Liver (tissue), 9 donors: ENCODE data around the gene PTTG1IP. TPM values are rescaled to one million over a fixed set of nuclear protein-coding genes. Genes with fewer than 3 reads are reported as not detected.

Source experiments
- DNase-seq: peaks from one replicate; pipeline ENCODE4 v3.0.0-alpha.2; 2017; ENCODE audit warnings: low spot score
- H3K27ac ChIP-seq, 2 donors: one replicate each; pipeline ENCODE4 v1.7.0; 2013; ENCODE audit warnings: inconsistent platforms in 2 of 2, low read length in 2 of 2, control low read depth in 1 of 2, low read depth in 1 of 2, mild to moderate bottlenecking in 1 of 2
- H3K27me3 ChIP-seq, 4 donors: one replicate each; pipeline versions ENCODE4 v1.6.1 to v1.7.0; 2013; ENCODE audit warnings: low read length in 3 of 4, inconsistent platforms in 1 of 4, mild to moderate bottlenecking in 1 of 4, moderate library complexity in 1 of 4; ENCODE audit not compliant: control insufficient read depth in 4 of 4, insufficient read depth in 4 of 4
- H3K36me3 ChIP-seq, 4 donors: one replicate each; pipeline versions ENCODE4 v1.6.1 to v1.7.0; 2013; ENCODE audit warnings: low read length in 3 of 4, mild to moderate bottlenecking in 3 of 4, low read depth in 1 of 4, moderate library complexity in 1 of 4; ENCODE audit not compliant: control insufficient read depth in 4 of 4, insufficient read depth in 3 of 4
- H3K4me1 ChIP-seq, 4 donors: one replicate each; pipeline versions ENCODE4 v1.6.1 to v1.7.0; 2013; ENCODE audit warnings: low read length in 3 of 4, mild to moderate bottlenecking in 3 of 4, moderate library complexity in 1 of 4; ENCODE audit not compliant: control insufficient read depth in 4 of 4, insufficient read depth in 4 of 4
- H3K4me3 ChIP-seq, 3 donors: one replicate each; pipeline versions ENCODE4 v1.6.1 to v1.7.0; 2013; ENCODE audit warnings: low read length in 3 of 3, control low read depth in 1 of 3, low read depth in 1 of 3, mild to moderate bottlenecking in 1 of 3
- H3K9ac ChIP-seq, 2 donors: one replicate each; pipeline ENCODE4 v1.7.0; 2013; ENCODE audit warnings: low read length in 2 of 2, mild to moderate bottlenecking in 2 of 2, moderate library complexity in 2 of 2, control low read depth in 1 of 2, low read depth in 1 of 2
- H3K9me3 ChIP-seq, 4 donors: one replicate each; pipeline versions ENCODE4 v1.6.1 to v1.7.0; 2013; ENCODE audit warnings: low read length in 3 of 4; ENCODE audit not compliant: control insufficient read depth in 4 of 4
- CTCF ChIP-seq: fragments of 150-350 bp; IDR thresholded peaks from 2 replicates; pipeline ENCODE4 v1.5.1; 2017; ENCODE audit warnings: improper control_type of control experiment, low read depth, low read length; ENCODE audit not compliant: missing input control
- FOXA1 ChIP-seq: IDR thresholded peaks from 2 replicates; pipeline ENCODE4 v1.6.1; 2016; ENCODE audit warnings: antibody characterized with exemption
- FOXA2 ChIP-seq: IDR thresholded peaks from 2 replicates; pipeline ENCODE4 v1.6.1; 2016; ENCODE audit warnings: antibody characterized with exemption
- GABPA ChIP-seq, 2 donors: IDR thresholded peaks in 1 of 2; conservative IDR thresholded peaks in 1 of 2; 2 replicates each; pipeline ENCODE4 v1.6.1; 2016; ENCODE audit warnings: antibody characterized with exemption in 2 of 2, mild to moderate bottlenecking in 1 of 2, moderate library complexity in 1 of 2
- HNF4A ChIP-seq, 2 donors: conservative IDR thresholded peaks; 2 replicates each; pipeline ENCODE4 v1.6.1; 2016; ENCODE audit warnings: antibody characterized with exemption in 2 of 2, mild to moderate bottlenecking in 2 of 2
- HNF4G ChIP-seq: IDR thresholded peaks from 2 replicates; pipeline ENCODE4 v1.6.1; 2016; ENCODE audit warnings: antibody characterized with exemption
- JUND ChIP-seq, 2 donors: IDR thresholded peaks; 2 replicates each; pipeline ENCODE4 v1.6.1; 2016; ENCODE audit warnings: antibody characterized with exemption in 2 of 2
- NR2F2 ChIP-seq: IDR thresholded peaks from 2 replicates; pipeline ENCODE4 v1.6.1; 2016; ENCODE audit warnings: antibody characterized with exemption
- RAD21 ChIP-seq, 2 donors: IDR thresholded peaks; 2 replicates each; pipeline ENCODE4 v1.6.1; 2016; ENCODE audit warnings: antibody characterized with exemption in 2 of 2, mild to moderate bottlenecking in 2 of 2
- RXRA ChIP-seq, 2 donors: IDR thresholded peaks; 2 replicates each; pipeline ENCODE4 v1.6.1; 2017 to 2018; ENCODE audit warnings: antibody characterized with exemption in 2 of 2, mild to moderate bottlenecking in 1 of 2
- SP1 ChIP-seq: IDR thresholded peaks from 2 replicates; pipeline ENCODE4 v1.6.1; 2018; ENCODE audit warnings: antibody characterized with exemption, mild to moderate bottlenecking
- TAF1 ChIP-seq: conservative IDR thresholded peaks from 2 replicates; pipeline ENCODE4 v1.6.1; 2016; ENCODE audit warnings: antibody characterized with exemption, mild to moderate bottlenecking
- YY1 ChIP-seq: IDR thresholded peaks from 2 replicates; pipeline ENCODE4 v1.6.1; 2016; ENCODE audit warnings: antibody characterized with exemption, mild to moderate bottlenecking
- ZBTB33 ChIP-seq: IDR thresholded peaks from 2 replicates; pipeline ENCODE4 v1.6.1; 2016; ENCODE audit warnings: antibody characterized with exemption
- WGBS: extraction: QIAGEN DNeasy Blood & Tissue Kit; methylation state at CpG from one replicate; pipeline ENCODE4 v1.1.7; 2013; 5-methylcytosine and 5-hydroxymethylcytosine counted together
- polyA plus RNA-seq, 2 donors: library from polyadenylated mRNA; stranded (reverse) in 1 of 2; unstranded in 1 of 2; fragments of 200-250 nt in 1 of 2; fragments of >200 nt in 1 of 2; fragmentation: Nextera tagmentation in 1 of 2; extraction: Ambion mirVana in 1 of 2; gene quantifications; one replicate each; pipeline versions ENCODE4 v1.2.1 to v1.2.3, GENCODE V29; 2013 to 2015
- total RNA-seq, 2 donors: library from RNA; depleted of rRNA; stranded (reverse); fragments of >200 nt; gene quantifications; one replicate each; pipeline ENCODE4 v1.2.3, GENCODE V29; 2014
- TF ChIP-seq, protein P1 (sequence below): IDR thresholded peaks from 2 replicates; pipeline ENCODE4 v1.6.1; 2016; ENCODE audit warnings: antibody characterized with exemption
- TF ChIP-seq, protein P2 (sequence below): IDR thresholded peaks from 2 replicates; pipeline ENCODE4 v1.6.1; 2016; ENCODE audit warnings: antibody characterized with exemption
- TF ChIP-seq, protein P3 (sequence below): IDR thresholded peaks from 2 replicates; pipeline ENCODE4 v1.6.1; 2016; ENCODE audit warnings: antibody characterized with exemption, mild to moderate bottlenecking
- donor health status: healthy.
- donor health status: healthy.
- donor health status: healthy.
- donor health status: healthy.
- donor health status: healthy.

Gene PTTG1IP
- total and polyA plus RNA-seq, 4 donors, result 62.0 to 94.0 (median 79.8) TPM

- no peak for TF ChIP-seq CTCF
- no peak for TF ChIP-seq TAF1
- TF ChIP-seq HNF4G, result no peak
- no peak for TF ChIP-seq FOXA1
- no peak for TF ChIP-seq FOXA2
- TF ChIP-seq, protein P1, sequence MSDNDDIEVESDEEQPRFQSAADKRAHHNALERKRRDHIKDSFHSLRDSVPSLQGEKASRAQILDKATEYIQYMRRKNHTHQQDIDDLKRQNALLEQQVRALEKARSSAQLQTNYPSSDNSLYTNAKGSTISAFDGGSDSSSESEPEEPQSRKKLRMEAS, result peak; percentile 73
Measured at GRCh38 chr21:44871576-44872269, 1.8 kb downstream of the PTTG1IP start (continued).

GRCh38 chr21:44870748-44871495 lies 2.6 kb downstream of the PTTG1IP start:
- WGBS, result 48% methylated on average over 10 of the region's 10 CpGs
- H3K27ac ChIP-seq, result peak overlapping the region; percentile 88 to 95
- H3K9ac ChIP-seq, result peak overlapping the region in 1 of 2 donors; percentile 10

More at GRCh38 chr21:44870748-44871495, 2.6 kb downstream of the PTTG1IP start:
- Histone ChIP-seq H3K9me3 (no peaks in the 10 kb centered on the region), H3K4me1 (peaks cover 8 to 75% (median 49%) of the 10 kb centered on the region in 4 donors), H3K36me3 (no peaks in the 10 kb centered on the region), H3K4me3 (no peak overlapping the region), H3K27me3 (no peaks in the 10 kb centered on the region)
- TF ChIP-seq HNF4G (no peak), JUND (IDR thresholded peaks at IDR 0.05) (no peak), NR2F2 (no peak), YY1 (no peak), RXRA (IDR thresholded peaks at IDR 0.05) (peak in 1 of 2 donors; percentile 52), FOXA1 (peak; percentile 29), SP1 (no peak), CTCF (no peak), RAD21 (IDR thresholded peaks at IDR 0.05) (peak in 1 of 2 donors; percentile 33), HNF4A (conservative IDR thresholded peaks at IDR 0.05) (peak in 1 of 2 donors; percentile 46), GABPA (IDR thresholded peaks at IDR 0.05 in 1 of 2, conservative IDR thresholded peaks at IDR 0.05 in 1 of 2) (no peak), ZBTB33 (no peak), FOXA2 (peak; percentile 62)
- TF ChIP-seq, protein P2, sequence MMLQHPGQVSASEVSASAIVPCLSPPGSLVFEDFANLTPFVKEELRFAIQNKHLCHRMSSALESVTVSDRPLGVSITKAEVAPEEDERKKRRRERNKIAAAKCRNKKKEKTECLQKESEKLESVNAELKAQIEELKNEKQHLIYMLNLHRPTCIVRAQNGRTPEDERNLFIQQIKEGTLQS, result no peak
- TF ChIP-seq, protein P3, sequence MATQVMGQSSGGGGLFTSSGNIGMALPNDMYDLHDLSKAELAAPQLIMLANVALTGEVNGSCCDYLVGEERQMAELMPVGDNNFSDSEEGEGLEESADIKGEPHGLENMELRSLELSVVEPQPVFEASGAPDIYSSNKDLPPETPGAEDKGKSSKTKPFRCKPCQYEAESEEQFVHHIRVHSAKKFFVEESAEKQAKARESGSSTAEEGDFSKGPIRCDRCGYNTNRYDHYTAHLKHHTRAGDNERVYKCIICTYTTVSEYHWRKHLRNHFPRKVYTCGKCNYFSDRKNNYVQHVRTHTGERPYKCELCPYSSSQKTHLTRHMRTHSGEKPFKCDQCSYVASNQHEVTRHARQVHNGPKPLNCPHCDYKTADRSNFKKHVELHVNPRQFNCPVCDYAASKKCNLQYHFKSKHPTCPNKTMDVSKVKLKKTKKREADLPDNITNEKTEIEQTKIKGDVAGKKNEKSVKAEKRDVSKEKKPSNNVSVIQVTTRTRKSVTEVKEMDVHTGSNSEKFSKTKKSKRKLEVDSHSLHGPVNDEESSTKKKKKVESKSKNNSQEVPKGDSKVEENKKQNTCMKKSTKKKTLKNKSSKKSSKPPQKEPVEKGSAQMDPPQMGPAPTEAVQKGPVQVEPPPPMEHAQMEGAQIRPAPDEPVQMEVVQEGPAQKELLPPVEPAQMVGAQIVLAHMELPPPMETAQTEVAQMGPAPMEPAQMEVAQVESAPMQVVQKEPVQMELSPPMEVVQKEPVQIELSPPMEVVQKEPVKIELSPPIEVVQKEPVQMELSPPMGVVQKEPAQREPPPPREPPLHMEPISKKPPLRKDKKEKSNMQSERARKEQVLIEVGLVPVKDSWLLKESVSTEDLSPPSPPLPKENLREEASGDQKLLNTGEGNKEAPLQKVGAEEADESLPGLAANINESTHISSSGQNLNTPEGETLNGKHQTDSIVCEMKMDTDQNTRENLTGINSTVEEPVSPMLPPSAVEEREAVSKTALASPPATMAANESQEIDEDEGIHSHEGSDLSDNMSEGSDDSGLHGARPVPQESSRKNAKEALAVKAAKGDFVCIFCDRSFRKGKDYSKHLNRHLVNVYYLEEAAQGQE, result no peak
- TF ChIP-seq, protein P1, result peak; percentile 48
- DNase-seq, result no peak
